ENCODE data around the gene NBPF20.
"Not testable (repeated sequence)": the region's sequence is repeated elsewhere in the genome, so short reads cannot be mapped to it uniquely, and the experiment has no call there.

The NBPF20 gene

DNA sequence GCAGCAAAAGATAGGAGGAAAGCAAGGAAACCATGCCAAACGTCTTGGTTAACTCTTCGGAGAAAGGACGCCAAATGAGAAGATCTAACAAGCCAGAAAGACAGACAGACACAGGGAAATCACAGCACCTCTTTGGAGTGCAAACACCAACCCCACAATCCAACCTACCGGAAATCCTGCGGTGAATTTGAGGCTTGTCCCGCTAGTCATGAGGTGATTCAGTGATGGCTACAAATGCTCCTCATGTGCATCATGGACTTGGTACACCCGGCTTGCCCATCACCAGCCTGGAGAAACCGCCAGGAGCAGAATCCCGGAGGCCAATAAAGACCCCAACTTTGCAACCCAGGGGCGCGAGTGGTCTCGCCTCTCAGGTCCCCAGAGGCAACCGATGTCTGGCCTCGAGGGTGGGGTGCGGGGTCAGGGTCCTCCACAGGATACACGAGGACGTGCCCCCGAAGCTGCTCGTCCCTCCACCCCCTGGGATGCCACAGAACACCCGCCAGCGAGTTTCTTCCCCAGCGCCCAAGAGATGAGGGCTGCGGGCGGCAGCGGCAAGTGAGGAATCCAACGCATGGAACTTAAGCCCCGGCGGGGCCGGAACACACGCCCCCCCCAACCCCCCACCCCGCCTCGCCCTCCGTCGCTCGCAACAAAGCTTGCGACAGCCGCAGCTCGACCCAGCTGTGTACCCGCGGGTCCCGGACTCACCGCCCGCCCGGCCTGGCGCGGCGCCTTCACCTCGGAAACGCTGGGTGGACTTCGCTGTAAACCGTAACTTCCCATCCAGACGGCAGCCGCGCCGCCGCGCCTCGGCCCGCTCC is 579 bp downstream of the NBPF20 start:
- DNase-seq, result peak; percentile 45

- not testable (repeated sequence) for DNase-seq
Measured at GRCh38 chr1:145415149-145415548, 10.3 kb downstream of the NBPF20 start.

- DNase-seq, result not testable (repeated sequence)
Measured at GRCh38 chr1:145407266-145407665, 18.1 kb downstream of the NBPF20 start.

DNA sequence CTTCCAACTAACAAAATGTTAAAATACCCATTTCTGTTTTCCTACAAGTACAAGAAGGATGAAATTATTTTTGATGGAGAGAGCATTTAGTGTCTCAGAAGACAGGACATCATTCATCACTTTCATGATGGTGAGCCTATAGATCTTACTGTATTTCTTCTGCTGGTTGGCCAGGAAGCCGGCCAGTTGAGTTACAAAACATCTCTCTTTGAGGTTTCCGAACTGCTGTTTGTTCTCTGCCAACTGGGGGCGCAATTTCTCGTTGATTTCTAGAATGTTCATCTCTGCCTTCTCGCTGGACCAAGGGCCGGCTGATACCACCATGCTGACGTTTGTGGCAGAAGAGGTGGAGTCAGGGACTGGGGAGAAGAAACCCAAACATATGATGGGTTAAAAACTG is 20.5 kb downstream of the NBPF20 start:
- DNase-seq, result not testable (repeated sequence)

DNA sequence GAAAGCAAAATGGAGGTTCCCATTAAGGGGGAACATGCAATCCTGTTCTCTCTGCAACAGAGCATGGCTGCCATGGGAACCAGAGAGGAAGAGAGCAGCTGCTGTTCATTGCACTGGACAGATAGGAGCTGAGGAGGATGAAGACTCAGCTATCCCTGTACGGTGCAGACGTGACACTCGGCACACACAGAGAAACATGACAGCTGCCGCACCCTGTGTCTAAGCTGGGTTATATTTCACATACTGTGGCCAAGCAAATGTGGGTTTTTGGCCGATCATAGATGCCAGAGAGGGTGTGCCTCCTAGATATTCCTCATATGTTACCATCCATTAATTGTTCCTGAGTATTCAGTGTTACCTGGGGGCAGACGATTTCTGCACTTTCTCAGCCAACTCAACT is 24.7 kb downstream of the NBPF20 start:
- DNase-seq, result not testable (repeated sequence)

Data from stimulated activated CD4-positive, alpha-beta T cell treated with anti-CD3 and anti-CD28 coated beads, Interleukin-4, amount 100 ng/mL, for 24 hours (primary cell).